ENCODE measurements around the gene SPDEF.

Gene SPDEF

DNA sequence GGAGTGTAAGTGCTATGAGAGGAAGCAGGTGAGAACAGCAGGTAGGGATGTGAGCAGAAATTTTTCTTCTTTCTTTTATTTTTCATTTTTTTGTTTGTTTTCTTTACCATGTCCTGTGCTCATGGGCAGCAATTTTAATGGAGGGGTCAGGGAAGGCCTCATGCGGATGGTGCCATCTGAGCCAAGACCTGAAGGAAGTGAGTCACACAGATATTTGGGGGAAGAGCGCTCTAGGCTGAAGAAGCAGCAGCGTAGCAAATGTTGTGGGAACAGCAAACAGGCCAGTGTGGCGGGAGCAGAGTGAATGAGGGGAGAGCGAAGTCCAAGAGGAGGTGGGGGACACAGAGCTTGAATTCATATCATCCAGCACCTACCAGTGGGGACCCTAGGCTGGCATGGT lies 12.7 kb downstream of the SPDEF start:
- H2BK120ac ChIP-seq (ENCODE audit: insufficient read depth, low read length, poor library complexity), result no peak overlapping the region
- no peaks in the 10 kb centered on the region for H3K4me1 ChIP-seq (ENCODE audit: control insufficient read depth in 1 of 2, insufficient read depth in 2 of 2, low read length in 2 of 2)
- H2AFZ ChIP-seq (ENCODE audit: insufficient read depth, low read length, poor library complexity), result no peak overlapping the region
- H3K9ac ChIP-seq (ENCODE audit: low read length), result no peak overlapping the region
- H3K27ac ChIP-seq (ENCODE audit: low read depth, low read length), result no peak overlapping the region
- H3K4ac ChIP-seq (ENCODE audit: low read depth, low read length), result no peak overlapping the region
- H2BK12ac ChIP-seq (ENCODE audit: low read length), result no peak overlapping the region
- H3K79me1 ChIP-seq (ENCODE audit: low read length), result no peaks in the 10 kb centered on the region
- no peak overlapping the region for H4K8ac ChIP-seq (ENCODE audit: low read depth, low read length)
- H3K14ac ChIP-seq (ENCODE audit: low read length), result no peak overlapping the region
- H3K23ac ChIP-seq (ENCODE audit: low read length), result no peak overlapping the region
- no peaks in the 10 kb centered on the region for H3K79me2 ChIP-seq (ENCODE audit: control insufficient read depth, insufficient read depth, low read length, poor library complexity)
- H3K36me3 ChIP-seq (ENCODE audit: control insufficient read depth in 1 of 2, insufficient read depth in 2 of 2, low read length in 2 of 2), result no peaks in the 10 kb centered on the region
- H2BK5ac ChIP-seq (ENCODE audit: low read depth, low read length, poor library complexity), result no peak overlapping the region
- H2AK5ac ChIP-seq (ENCODE audit: low read length), result no peak overlapping the region
- no peak for DNase-seq
- no peaks in the 10 kb centered on the region for H3K9me3 ChIP-seq (ENCODE audit: insufficient read depth, low read depth, low read length)
- no peaks in the 10 kb centered on the region for H3K27me3 ChIP-seq (ENCODE audit: insufficient read depth, low read length)
- H3K4me3 ChIP-seq (ENCODE audit: low read depth, low read length), result no peak overlapping the region
- H3K18ac ChIP-seq (ENCODE audit: low read length), result no peak overlapping the region
- no peak overlapping the region for H3K4me2 ChIP-seq (ENCODE audit: low read length)
- no peak overlapping the region for H4K12ac ChIP-seq (ENCODE audit: low read depth, low read length)
- no CpG with 5 or more reads among the region's 5 CpGs for WGBS (ENCODE audit: extremely low coverage, insufficient coverage, insufficient read length)
- no peak overlapping the region for H4K91ac ChIP-seq (ENCODE audit: low read depth, low read length)

DNA sequence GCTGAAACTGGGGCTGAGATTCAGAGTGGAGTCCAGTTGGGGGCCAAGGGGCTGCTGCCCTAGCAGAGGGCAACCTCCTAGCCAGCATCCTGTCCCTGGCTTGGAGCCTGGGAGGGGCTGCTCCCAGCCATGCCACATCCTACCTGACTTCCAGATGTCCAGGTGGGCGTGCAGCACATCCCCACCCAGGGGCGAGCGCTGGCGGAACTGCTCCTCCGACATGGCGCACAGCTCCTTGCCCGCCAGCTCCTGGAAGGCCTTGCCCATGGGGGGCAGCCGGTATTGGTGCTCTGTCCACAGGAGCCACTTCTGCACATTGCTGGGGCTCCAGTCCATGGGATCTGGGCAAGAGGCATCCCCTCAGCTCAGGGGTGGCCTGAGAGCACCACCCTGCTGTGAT lies 15.3 kb downstream of the SPDEF start:
- Histone ChIP-seq H2AFZ (ENCODE audit: insufficient read depth, low read length, poor library complexity) (no peak overlapping the region), H3K18ac (ENCODE audit: low read length) (no peak overlapping the region), H3K79me2 (ENCODE audit: control insufficient read depth, insufficient read depth, low read length, poor library complexity) (no peaks in the 10 kb centered on the region), H3K79me1 (ENCODE audit: low read length) (no peaks in the 10 kb centered on the region), H3K4ac (ENCODE audit: low read depth, low read length) (no peak overlapping the region), H2AK5ac (ENCODE audit: low read length) (no peak overlapping the region), H4K12ac (ENCODE audit: low read depth, low read length) (no peak overlapping the region), H3K14ac (ENCODE audit: low read length) (no peak overlapping the region), H3K4me3 (ENCODE audit: low read depth, low read length) (no peak overlapping the region), H2BK120ac (ENCODE audit: insufficient read depth, low read length, poor library complexity) (no peak overlapping the region), H3K9ac (ENCODE audit: low read length) (no peak overlapping the region), H2BK5ac (ENCODE audit: low read depth, low read length, poor library complexity) (no peak overlapping the region), H3K9me3 (ENCODE audit: insufficient read depth, low read depth, low read length) (no peaks in the 10 kb centered on the region), H3K27me3 (ENCODE audit: insufficient read depth, low read length) (no peaks in the 10 kb centered on the region), H2BK12ac (ENCODE audit: low read length) (no peak overlapping the region), H3K4me1 (ENCODE audit: control insufficient read depth in 1 of 2, insufficient read depth in 2 of 2, low read length in 2 of 2) (no peaks in the 10 kb centered on the region), H3K36me3 (ENCODE audit: control insufficient read depth in 1 of 2, insufficient read depth in 2 of 2, low read length in 2 of 2) (no peaks in the 10 kb centered on the region), H4K8ac (ENCODE audit: low read depth, low read length) (no peak overlapping the region), H3K27ac (ENCODE audit: low read depth, low read length) (no peak overlapping the region), H4K91ac (ENCODE audit: low read depth, low read length) (no peak overlapping the region), H3K4me2 (ENCODE audit: low read length) (no peak overlapping the region), H3K23ac (ENCODE audit: low read length) (no peak overlapping the region)
- no CpG with 5 or more reads among the region's 8 CpGs for WGBS (ENCODE audit: extremely low coverage, insufficient coverage, insufficient read length)
- no peak for DNase-seq

DNA sequence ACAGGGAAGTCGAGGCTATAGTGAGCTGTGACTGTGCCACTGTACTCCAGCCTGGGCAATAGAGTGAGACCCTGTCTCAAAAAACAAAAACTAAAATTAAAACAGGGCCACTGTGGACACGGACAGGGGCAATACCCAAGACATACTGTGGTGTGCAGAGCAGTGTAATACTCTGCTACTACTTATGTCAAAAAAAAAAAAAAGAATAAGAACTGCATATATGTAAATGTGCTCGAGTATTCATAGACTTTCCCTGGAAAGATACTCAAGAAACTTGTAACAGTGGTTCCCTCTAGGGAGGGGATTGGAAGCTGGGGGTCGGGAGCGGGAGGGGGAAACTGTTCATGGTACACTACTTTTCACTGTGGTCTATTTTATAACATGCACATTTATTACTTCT lies 15.9 kb downstream of the SPDEF start:
- Histone ChIP-seq H3K4ac (ENCODE audit: low read depth, low read length) (no peak overlapping the region), H2BK5ac (ENCODE audit: low read depth, low read length, poor library complexity) (no peak overlapping the region), H3K79me1 (ENCODE audit: low read length) (no peaks in the 10 kb centered on the region), H2AK5ac (ENCODE audit: low read length) (no peak overlapping the region), H3K18ac (ENCODE audit: low read length) (no peak overlapping the region), H3K9me3 (ENCODE audit: insufficient read depth, low read depth, low read length) (no peaks in the 10 kb centered on the region), H3K27ac (ENCODE audit: low read depth, low read length) (no peak overlapping the region), H3K14ac (ENCODE audit: low read length) (no peak overlapping the region), H3K23ac (ENCODE audit: low read length) (no peak overlapping the region), H3K36me3 (ENCODE audit: control insufficient read depth in 1 of 2, insufficient read depth in 2 of 2, low read length in 2 of 2) (no peaks in the 10 kb centered on the region), H2AFZ (ENCODE audit: insufficient read depth, low read length, poor library complexity) (no peak overlapping the region), H4K12ac (ENCODE audit: low read depth, low read length) (no peak overlapping the region), H3K4me1 (ENCODE audit: control insufficient read depth in 1 of 2, insufficient read depth in 2 of 2, low read length in 2 of 2) (no peaks in the 10 kb centered on the region), H3K4me3 (ENCODE audit: low read depth, low read length) (no peak overlapping the region), H2BK120ac (ENCODE audit: insufficient read depth, low read length, poor library complexity) (no peak overlapping the region), H3K9ac (ENCODE audit: low read length) (no peak overlapping the region), H3K27me3 (ENCODE audit: insufficient read depth, low read length) (no peaks in the 10 kb centered on the region), H2BK12ac (ENCODE audit: low read length) (no peak overlapping the region), H4K8ac (ENCODE audit: low read depth, low read length) (no peak overlapping the region), H3K79me2 (ENCODE audit: control insufficient read depth, insufficient read depth, low read length, poor library complexity) (no peaks in the 10 kb centered on the region), H4K91ac (ENCODE audit: low read depth, low read length) (no peak overlapping the region), H3K4me2 (ENCODE audit: low read length) (no peak overlapping the region)
- DNase-seq, result no peak
- no CpG with 5 or more reads among the region's 5 CpGs for WGBS (ENCODE audit: extremely low coverage, insufficient coverage, insufficient read length)

DNA sequence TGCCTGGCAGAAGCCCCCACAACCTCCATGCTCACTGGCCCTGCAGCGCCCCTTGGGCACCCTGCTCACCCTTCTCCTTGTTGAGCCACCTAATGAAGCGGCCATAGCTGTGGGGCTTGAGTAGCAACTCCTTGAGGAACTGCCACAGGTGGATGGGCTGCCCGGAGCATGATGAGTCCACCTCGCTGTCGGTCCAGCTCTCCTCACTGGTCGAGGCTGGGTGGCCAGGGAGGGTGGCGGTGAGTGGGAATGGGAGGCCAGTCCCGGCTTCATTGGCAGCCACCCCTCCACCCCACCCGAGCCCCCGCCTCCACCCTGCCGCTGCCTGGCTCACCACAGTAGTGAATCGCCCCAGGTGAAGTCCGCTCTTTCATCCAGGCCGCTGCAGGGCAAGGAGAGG lies 16.9 kb downstream of the SPDEF start:
- H2AK5ac ChIP-seq (ENCODE audit: low read length), result no peak overlapping the region
- H2BK5ac ChIP-seq (ENCODE audit: low read depth, low read length, poor library complexity), result no peak overlapping the region
- no peak overlapping the region for H4K91ac ChIP-seq (ENCODE audit: low read depth, low read length)
- no peak overlapping the region for H2AFZ ChIP-seq (ENCODE audit: insufficient read depth, low read length, poor library complexity)
- H3K36me3 ChIP-seq (ENCODE audit: control insufficient read depth in 1 of 2, insufficient read depth in 2 of 2, low read length in 2 of 2), result no peaks in the 10 kb centered on the region
- H3K79me2 ChIP-seq (ENCODE audit: control insufficient read depth, insufficient read depth, low read length, poor library complexity), result no peaks in the 10 kb centered on the region
- H3K4me2 ChIP-seq (ENCODE audit: low read length), result no peak overlapping the region
- H3K4ac ChIP-seq (ENCODE audit: low read depth, low read length), result no peak overlapping the region
- WGBS (ENCODE audit: extremely low coverage, insufficient coverage, insufficient read length), result no CpG with 5 or more reads among the region's 14 CpGs
- no peaks in the 10 kb centered on the region for H3K79me1 ChIP-seq (ENCODE audit: low read length)
- no peak overlapping the region for H3K23ac ChIP-seq (ENCODE audit: low read length)
- H3K27ac ChIP-seq (ENCODE audit: low read depth, low read length), result no peak overlapping the region
- H2BK120ac ChIP-seq (ENCODE audit: insufficient read depth, low read length, poor library complexity), result no peak overlapping the region
- no peak for DNase-seq
- H3K9me3 ChIP-seq (ENCODE audit: insufficient read depth, low read depth, low read length), result no peaks in the 10 kb centered on the region
- no peak overlapping the region for H3K4me3 ChIP-seq (ENCODE audit: low read depth, low read length)
- H3K4me1 ChIP-seq (ENCODE audit: control insufficient read depth in 1 of 2, insufficient read depth in 2 of 2, low read length in 2 of 2), result no peaks in the 10 kb centered on the region
- no peak overlapping the region for H3K9ac ChIP-seq (ENCODE audit: low read length)
- no peak overlapping the region for H4K12ac ChIP-seq (ENCODE audit: low read depth, low read length)
- no peak overlapping the region for H4K8ac ChIP-seq (ENCODE audit: low read depth, low read length)
- H2BK12ac ChIP-seq (ENCODE audit: low read length), result no peak overlapping the region
- H3K14ac ChIP-seq (ENCODE audit: low read length), result no peak overlapping the region
- H3K27me3 ChIP-seq (ENCODE audit: insufficient read depth, low read length), result no peaks in the 10 kb centered on the region
- no peak overlapping the region for H3K18ac ChIP-seq (ENCODE audit: low read length)

Measured in trophoblast cell (in vitro differentiated cells and primary cell).